Activated B cell treated with CpG ODN at 0.5 μM for 24 hours (primary cell): ENCODE results near the gene CHKB. TPM values are rescaled to one million over a fixed set of nuclear protein-coding genes. Genes with fewer than 3 reads are reported as not detected.

Source experiments
- ATAC-seq: fragments of 200-7000 bp; cut with Tn5 transposase; one replicate; pipeline ENCODE4 v1.10.0; 2021; ENCODE audit warnings: low read depth, mild to moderate bottlenecking, moderate library complexity
- CTCF ChIA-PET: fragments of 350-600 bp; sonication (Branson Sonifier 250); formaldehyde crosslinking; loops from one replicate; lab custom pipeline; 2021; ENCODE audit warnings: antibody characterized with exemption; lab: Charles Lee
- POLR2A ChIA-PET: fragments of 350-600 bp; sonication (Branson Sonifier 250); formaldehyde crosslinking; loops from one replicate; lab custom pipeline; 2021; ENCODE audit warnings: antibody characterized with exemption; lab: Charles Lee
- DNase-seq: peaks from one replicate; pipeline ENCODE4 v3.0.0; 2022
- H3K27ac Mint-ChIP-seq: one replicate; pipeline ENCODE4 v1.8.0; 2020; ENCODE audit warnings: mixed read lengths
- H3K27me3 Mint-ChIP-seq: one replicate; pipeline ENCODE4 v1.8.0; 2021; ENCODE audit warnings: mixed read lengths
- H3K36me3 Mint-ChIP-seq: one replicate; pipeline ENCODE4 v1.8.0; 2021; ENCODE audit warnings: low read depth, mixed read lengths
- H3K4me1 Mint-ChIP-seq: one replicate; pipeline ENCODE4 v1.8.0; 2021; ENCODE audit warnings: mixed read lengths
- H3K4me3 Mint-ChIP-seq: one replicate; pipeline ENCODE4 v1.8.0; 2020; ENCODE audit warnings: mild to moderate bottlenecking, mixed read lengths
- H3K9me3 Mint-ChIP-seq: one replicate; pipeline ENCODE4 v1.8.0; 2020; ENCODE audit warnings: mixed read lengths
- intact Hi-C: fragments of 100-400 bp; cut with micrococcal nuclease; formaldehyde crosslinking; loops from one replicate; pipeline ENCODE4 v1.15.1; 2024
- total RNA-seq: library from RNA; stranded (reverse); gene quantifications from 2 replicates; pipeline ENCODE4 v1.2.3, GENCODE V29; 2022
- TF ChIP-seq, protein P1 (sequence below): fragments of 200-600 bp; IDR thresholded peaks from one replicate; pipeline ENCODE4 v1.8.0; 2022; ENCODE audit warnings: antibody characterized with exemption, mild to moderate bottlenecking

CHKB gene
- total RNA-seq, 1 donor from 2014 or later, result 158 TPM

DNA sequence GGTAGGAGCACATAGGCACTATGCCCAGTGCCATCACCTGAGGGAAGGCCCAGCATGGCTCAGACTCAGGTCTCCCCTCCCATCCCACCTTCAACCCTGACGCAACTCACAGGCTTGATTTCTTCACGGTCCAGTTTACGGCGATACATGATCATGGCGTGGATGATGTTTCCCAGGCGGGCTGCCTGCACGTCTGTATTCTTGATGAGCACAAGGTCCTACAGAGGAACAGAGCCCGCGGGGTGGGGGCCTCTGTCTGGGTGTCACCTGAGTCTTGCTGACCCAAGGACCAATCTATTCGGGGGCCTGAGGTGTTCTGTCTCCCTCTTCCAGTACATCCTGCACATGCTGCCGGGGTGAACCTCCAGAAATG lies 8.3 kb downstream of the CHKB start:
- Mint-ChIP-seq H3K36me3 (peaks cover 17% of the 10 kb centered on the region), H3K9me3 (no peaks in the 10 kb centered on the region), H3K4me1 (peaks cover 11% of the 10 kb centered on the region), H3K4me3 (no peak overlapping the region), H3K27ac (no peak overlapping the region), H3K27me3 (no peaks in the 10 kb centered on the region)
- intact Hi-C loops, result no loop called here
- POLR2A ChIA-PET, result interaction anchor here (0.6 to 0.9 kb wide), 3 partner anchors 11 to 74 kb away, joined by 3 read pairs; no protein-coding TSS in a partner anchor
- no peak for ATAC-seq
- no peak for DNase-seq
- TF ChIP-seq, protein P1, sequence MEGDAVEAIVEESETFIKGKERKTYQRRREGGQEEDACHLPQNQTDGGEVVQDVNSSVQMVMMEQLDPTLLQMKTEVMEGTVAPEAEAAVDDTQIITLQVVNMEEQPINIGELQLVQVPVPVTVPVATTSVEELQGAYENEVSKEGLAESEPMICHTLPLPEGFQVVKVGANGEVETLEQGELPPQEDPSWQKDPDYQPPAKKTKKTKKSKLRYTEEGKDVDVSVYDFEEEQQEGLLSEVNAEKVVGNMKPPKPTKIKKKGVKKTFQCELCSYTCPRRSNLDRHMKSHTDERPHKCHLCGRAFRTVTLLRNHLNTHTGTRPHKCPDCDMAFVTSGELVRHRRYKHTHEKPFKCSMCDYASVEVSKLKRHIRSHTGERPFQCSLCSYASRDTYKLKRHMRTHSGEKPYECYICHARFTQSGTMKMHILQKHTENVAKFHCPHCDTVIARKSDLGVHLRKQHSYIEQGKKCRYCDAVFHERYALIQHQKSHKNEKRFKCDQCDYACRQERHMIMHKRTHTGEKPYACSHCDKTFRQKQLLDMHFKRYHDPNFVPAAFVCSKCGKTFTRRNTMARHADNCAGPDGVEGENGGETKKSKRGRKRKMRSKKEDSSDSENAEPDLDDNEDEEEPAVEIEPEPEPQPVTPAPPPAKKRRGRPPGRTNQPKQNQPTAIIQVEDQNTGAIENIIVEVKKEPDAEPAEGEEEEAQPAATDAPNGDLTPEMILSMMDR, result no peak
- CTCF ChIA-PET, result no interaction called here

DNA sequence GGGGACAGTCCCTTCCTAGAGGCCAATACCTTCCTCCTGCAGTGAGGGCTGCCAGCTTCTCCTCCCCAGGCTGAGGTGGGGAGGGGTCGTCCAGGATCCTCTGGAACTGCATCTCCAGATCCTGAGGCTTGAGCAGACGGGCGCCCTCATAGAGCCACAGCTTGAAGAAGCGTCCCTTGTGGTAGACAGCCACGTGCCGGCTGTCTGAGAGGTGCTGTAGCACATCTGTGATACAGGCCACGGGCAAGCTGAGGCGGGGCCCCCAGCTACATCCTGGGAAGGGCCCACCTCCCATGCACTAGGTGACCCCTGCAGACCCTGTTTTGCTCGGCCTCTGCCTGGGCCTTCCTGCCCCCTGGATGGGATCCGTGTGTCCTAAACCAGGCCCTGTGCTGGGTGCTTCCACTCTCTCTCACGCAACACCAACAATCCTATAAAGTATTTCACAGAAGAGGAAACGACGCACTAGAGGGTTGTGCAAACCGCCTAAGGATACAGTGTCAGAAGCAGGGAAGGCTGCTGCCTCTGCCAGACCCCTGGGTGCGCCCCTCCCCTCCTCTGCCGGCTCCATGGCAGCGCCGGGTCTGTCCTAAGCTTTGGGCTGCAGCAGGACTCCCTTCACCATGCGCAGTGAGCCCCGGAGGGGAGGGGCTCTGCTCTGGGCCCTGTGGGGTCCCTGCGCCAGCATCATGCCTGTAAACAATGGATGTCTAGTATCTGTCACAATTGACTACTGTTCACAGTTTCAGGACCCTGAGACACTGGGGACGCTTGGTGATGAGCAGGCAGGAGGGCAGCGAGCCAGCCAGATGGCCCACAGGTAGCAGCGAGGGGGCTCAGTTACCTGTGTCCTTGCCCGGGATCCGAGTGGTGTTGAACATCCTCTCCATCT lies 8.9 kb downstream of the CHKB start:
- POLR2A ChIA-PET, result no interaction called here

DNA sequence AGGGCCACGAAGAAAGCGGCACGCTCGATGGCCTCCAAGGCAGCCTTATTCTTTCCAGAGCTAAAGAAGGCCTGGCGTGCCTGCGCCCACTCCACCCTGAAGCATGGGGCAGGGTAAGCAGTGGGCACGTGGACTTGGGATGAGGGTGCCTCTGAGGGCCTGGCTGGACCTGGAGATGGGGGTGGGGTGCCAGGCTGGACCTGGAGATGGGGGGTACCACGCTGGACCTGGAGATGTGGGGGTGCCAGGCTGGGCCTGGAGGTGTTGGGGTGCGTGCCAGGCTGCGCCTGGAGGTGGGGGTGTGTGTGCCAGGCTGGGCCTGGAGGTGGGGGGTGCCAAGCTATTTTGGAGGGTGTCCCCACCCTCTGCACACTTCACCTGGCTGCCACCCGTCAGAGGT lies 9.7 kb downstream of the CHKB start:
- TF ChIP-seq, protein P1, result no peak
- intact Hi-C loops, result no loop called here

More for the DNA sequence above, 8.9 kb downstream of the CHKB start:
- H3K4me1 Mint-ChIP-seq, result peaks cover 11% of the 10 kb centered on the region
- H3K9me3 Mint-ChIP-seq, result no peaks in the 10 kb centered on the region
- DNase-seq, result no peak
- H3K4me3 Mint-ChIP-seq, result no peak overlapping the region
- H3K27ac Mint-ChIP-seq, result no peak overlapping the region
- H3K36me3 Mint-ChIP-seq, result peaks cover 21% of the 10 kb centered on the region
- ATAC-seq, result no peak
- no peaks in the 10 kb centered on the region for H3K27me3 Mint-ChIP-seq
- TF ChIP-seq, protein P1, result no peak
- intact Hi-C loops, result no loop called here
- CTCF ChIA-PET, result no interaction called here

DNA sequence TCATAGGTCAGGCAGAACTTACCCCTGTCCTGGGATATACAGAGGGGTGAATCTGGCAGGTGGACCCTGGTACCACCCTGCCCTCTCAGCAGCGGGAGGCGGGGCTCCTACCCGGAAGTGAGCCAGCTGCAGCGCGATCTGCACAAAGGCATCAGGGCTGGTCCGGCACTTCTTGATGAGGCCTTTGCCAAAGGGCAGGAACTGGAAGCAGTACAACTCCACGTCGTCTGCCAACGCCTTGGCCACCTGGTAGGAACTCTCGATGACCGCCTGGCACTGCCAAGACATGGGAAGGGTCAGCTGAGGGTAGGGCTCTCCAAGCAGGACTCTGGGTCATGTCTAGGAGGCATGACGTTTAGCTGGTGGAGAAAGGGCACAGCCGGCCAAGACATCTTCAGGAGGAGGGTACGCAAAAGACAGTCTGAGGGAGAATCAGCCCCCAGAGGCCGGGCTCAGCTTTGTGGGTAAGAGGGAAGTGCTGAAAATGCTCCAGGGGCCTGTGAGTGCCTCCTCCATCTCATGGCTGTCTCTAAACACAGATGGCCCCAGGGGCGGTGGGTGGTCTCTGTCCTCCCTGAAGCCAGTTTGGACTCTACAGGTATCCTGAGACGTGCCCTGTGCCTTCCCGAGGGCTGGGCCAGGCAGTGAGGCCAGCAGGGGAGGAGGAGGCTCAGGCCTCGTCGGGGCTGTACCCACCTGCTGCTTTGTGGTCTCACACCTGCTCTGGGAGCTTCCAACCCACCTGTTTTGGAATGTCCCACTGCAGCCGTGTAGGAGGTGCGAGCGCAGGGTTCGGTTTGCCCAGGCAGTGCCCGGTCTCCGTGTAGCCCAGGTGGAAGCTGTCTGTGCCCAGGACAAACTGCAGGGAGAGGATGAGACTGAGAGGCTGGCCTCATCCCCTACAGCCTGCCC lies 11.1 kb downstream of the CHKB start:
- no peaks in the 10 kb centered on the region for H3K9me3 Mint-ChIP-seq
- TF ChIP-seq, protein P1, result no peak
- H3K27ac Mint-ChIP-seq, result no peak overlapping the region
- DNase-seq (no peak), ATAC-seq (no peak)
- intact Hi-C loops, result no loop called here
- peaks cover 10% of the 10 kb centered on the region for H3K4me1 Mint-ChIP-seq
- H3K4me3 Mint-ChIP-seq, result no peak overlapping the region
- POLR2A ChIA-PET, result interaction anchor here (1.2 to 1.3 kb wide), 2 partner anchors 8 to 42 kb away, joined by 3 to 4 read pairs; partner anchors contain the start of genes SYCE3 and TYMP
- no peaks in the 10 kb centered on the region for H3K27me3 Mint-ChIP-seq
- CTCF ChIA-PET, result no interaction called here
- peaks cover 23% of the 10 kb centered on the region for H3K36me3 Mint-ChIP-seq

More for the DNA sequence above, 9.7 kb downstream of the CHKB start:
- peaks cover 23% of the 10 kb centered on the region for H3K36me3 Mint-ChIP-seq
- H3K27ac Mint-ChIP-seq, result no peak overlapping the region
- peaks cover 11% of the 10 kb centered on the region for H3K4me1 Mint-ChIP-seq
- DNase-seq (no peak), ATAC-seq (no peak)
- CTCF ChIA-PET, result no interaction called here
- no peak overlapping the region for H3K4me3 Mint-ChIP-seq
- POLR2A ChIA-PET, result no interaction called here
- H3K27me3 Mint-ChIP-seq, result no peaks in the 10 kb centered on the region
- no peaks in the 10 kb centered on the region for H3K9me3 Mint-ChIP-seq

DNA sequence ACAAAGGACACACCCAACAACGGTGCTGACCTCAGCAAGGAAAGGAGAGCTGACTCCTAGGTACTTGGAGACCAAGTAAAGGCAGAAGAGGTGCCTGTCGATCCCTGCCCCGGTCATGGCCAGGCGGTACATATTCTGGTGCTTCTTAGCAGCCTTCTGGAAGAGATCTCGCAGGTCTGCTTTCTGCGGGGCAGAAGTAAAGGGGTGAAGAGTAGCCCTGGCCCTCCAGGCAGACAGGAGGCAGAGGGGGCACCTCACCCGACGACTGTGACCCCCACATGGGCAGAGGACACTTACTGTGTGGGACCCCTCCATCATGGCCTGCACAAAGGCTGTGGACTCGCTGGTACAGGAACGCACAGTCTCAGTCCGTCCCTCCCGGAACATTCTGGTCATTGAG lies 11.8 kb downstream of the CHKB start:
- no peaks in the 10 kb centered on the region for H3K9me3 Mint-ChIP-seq
- ATAC-seq, result no peak
- H3K36me3 Mint-ChIP-seq, result peaks cover 23% of the 10 kb centered on the region
- no peaks in the 10 kb centered on the region for H3K27me3 Mint-ChIP-seq
- CTCF ChIA-PET, result no interaction called here
- H3K27ac Mint-ChIP-seq, result no peak overlapping the region
- intact Hi-C loops, result no loop called here
- TF ChIP-seq, protein P1, result no peak
- no peak for DNase-seq
- H3K4me3 Mint-ChIP-seq, result no peak overlapping the region
- POLR2A ChIA-PET, result interaction anchor here (0.9 kb wide), 1 partner anchor 23 kb away, joined by 3 read pairs; no protein-coding TSS in a partner anchor
- H3K4me1 Mint-ChIP-seq, result peaks cover 10% of the 10 kb centered on the region
